Gastrocnemius medialis (tissue), 4 donors: ENCODE measurements around the gene PRKAR1A. TPM values are rescaled to one million over a fixed set of nuclear protein-coding genes. Genes with fewer than 3 reads are reported as not detected.
"Not testable (repeated sequence)": the region's sequence is repeated elsewhere in the genome, so short reads cannot be mapped to it uniquely, and the experiment has no call there.

ENCODE experiments used
- ATAC-seq, 2 donors: fragments of 150-250 bp; one replicate each; pipeline ENCODE4 v1.9.1; 2016
- DNase-seq, 2 donors: peaks; one replicate each; pipeline ENCODE4 v3.0.0-alpha.2; 2019
- H3K27ac ChIP-seq, 4 donors: fragments of 200-600 bp; sonication (generic); 1 replicate in 1 of 4; 2 replicates in 3 of 4; pipeline ENCODE4 v1.5.1; 2016 to 2018; ENCODE audit warnings: mild to moderate bottlenecking in 2 of 4, moderate library complexity in 1 of 4
- H3K27me3 ChIP-seq, 3 donors: fragments of 200-600 bp; sonication (generic) in 2 of 3; 1 replicate in 1 of 3; 2 replicates in 2 of 3; pipeline versions ENCODE4 v1.5.1 to v1.6.0; 2016 to 2019; ENCODE audit warnings: mild to moderate bottlenecking in 1 of 3, moderate library complexity in 1 of 3
- H3K36me3 ChIP-seq, 2 donors: fragments of 200-600 bp; sonication (generic) in 1 of 2; one replicate each; pipeline ENCODE4 v1.5.1; 2017 to 2018
- H3K4me1 ChIP-seq, 2 donors: fragments of 200-600 bp; sonication (generic) in 1 of 2; one replicate each; pipeline ENCODE4 v1.5.1; 2016 to 2017; ENCODE audit warnings: mild to moderate bottlenecking in 2 of 2
- H3K4me3 ChIP-seq, 4 donors: fragments of 200-600 bp; sonication (generic) in 3 of 4; 1 replicate in 1 of 4; 2 replicates in 3 of 4; pipeline ENCODE4 v1.5.1; 2016 to 2019; ENCODE audit warnings: mild to moderate bottlenecking in 2 of 4
- H3K9me3 ChIP-seq, 3 donors: fragments of 200-600 bp; sonication (generic) in 2 of 3; 1 replicate in 1 of 3; 2 replicates in 2 of 3; pipeline ENCODE4 v1.5.1; 2016 to 2019
- POLR2A ChIP-seq, 2 donors: fragments of 450-650 bp; IDR thresholded peaks; one replicate each; pipeline ENCODE4 v1.6.1; 2017; ENCODE audit warnings: antibody characterized with exemption in 2 of 2, mild to moderate bottlenecking in 2 of 2, moderate library complexity in 2 of 2
- in situ Hi-C, 4 donors: fragments of 200-750 bp; cut with MboI; loops; one replicate each; pipeline versions ENCODE4 v1.15.0 to v1.8.0; 2017; ENCODE audit warnings: low sequenced_read_pairs in 4 of 4
- intact Hi-C: fragments of 100-400 bp; cut with DNase I; formaldehyde crosslinking; loops from one replicate; pipeline ENCODE4 v1.15.1; 2023; ENCODE audit warnings: low total_unique reads
- total RNA-seq, 4 donors: library from RNA; depleted of rRNA; stranded (reverse); fragments of >200 nt; gene quantifications; one replicate each; pipeline versions ENCODE4 v1.1.0 to v1.2.3, GENCODE V29; 2016
- TF ChIP-seq, protein P1 (sequence below), 5 experiments: fragments of 450-650 bp in 3 of 5; fragments of 200-600 bp in 2 of 5; sonication (generic) in 2 of 5; IDR thresholded peaks in 4 of 5; conservative IDR thresholded peaks in 1 of 5; 1 replicate in 4 of 5; 2 replicates in 1 of 5; pipeline ENCODE4 v1.5.1; 2016 to 2019; ENCODE audit warnings: antibody characterized with exemption in 5 of 5, mild to moderate bottlenecking in 3 of 5, moderate library complexity in 3 of 5

The PRKAR1A gene
- total RNA-seq, 4 donors from 2014 or later, result 271 to 656 (median 557) TPM

DNA sequence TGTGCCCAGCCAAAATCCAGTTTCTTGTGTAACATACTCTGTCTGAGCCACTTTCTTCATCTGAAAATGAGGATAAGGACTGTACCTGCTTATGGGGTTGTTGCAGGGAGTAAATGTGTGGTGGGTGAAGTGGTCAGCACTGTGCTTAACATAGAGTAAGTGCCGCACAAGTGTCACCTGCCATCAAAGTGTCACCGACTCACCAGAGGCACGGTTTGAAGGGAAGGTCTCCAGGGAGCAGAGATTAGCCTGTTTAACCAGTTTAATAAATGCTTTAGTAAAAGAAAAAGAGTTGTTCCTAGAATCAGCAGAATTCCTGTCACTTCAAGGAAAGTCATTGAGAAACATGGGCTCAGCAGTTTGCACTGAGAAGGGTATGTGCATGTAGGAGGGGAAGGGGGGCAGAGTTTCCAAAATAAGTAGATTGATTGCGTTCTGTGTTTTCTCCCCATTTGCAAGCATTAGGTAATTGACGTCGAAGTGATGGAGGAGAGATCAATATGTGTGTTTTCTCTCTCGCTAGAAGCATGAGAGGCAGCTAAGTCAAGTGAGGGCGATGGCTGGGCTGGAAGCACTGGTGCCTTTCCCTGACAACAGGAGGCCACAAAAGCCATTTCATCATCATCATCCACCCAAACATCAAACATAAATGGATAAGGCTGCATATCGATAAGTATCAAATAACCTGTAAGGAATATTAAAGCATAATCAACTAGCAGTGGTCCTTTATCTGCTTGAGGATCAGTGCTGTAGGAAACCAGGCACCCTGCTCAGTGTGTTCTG, 69.8 kb downstream of the PRKAR1A start:
- no peak overlapping the region for H3K4me3 ChIP-seq
- ATAC-seq (no peak), DNase-seq (no peak)
- H3K27me3 ChIP-seq, result no peaks in the 10 kb centered on the region
- H3K27ac ChIP-seq, result no peak overlapping the region
- H3K4me1 ChIP-seq, result peaks cover 0 to 12% of the 10 kb centered on the region in 2 donors
- H3K9me3 ChIP-seq, result no peaks in the 10 kb centered on the region
- intact Hi-C loops (no loop called here), in situ Hi-C loops (no loop called here)
- TF ChIP-seq, protein P1, sequence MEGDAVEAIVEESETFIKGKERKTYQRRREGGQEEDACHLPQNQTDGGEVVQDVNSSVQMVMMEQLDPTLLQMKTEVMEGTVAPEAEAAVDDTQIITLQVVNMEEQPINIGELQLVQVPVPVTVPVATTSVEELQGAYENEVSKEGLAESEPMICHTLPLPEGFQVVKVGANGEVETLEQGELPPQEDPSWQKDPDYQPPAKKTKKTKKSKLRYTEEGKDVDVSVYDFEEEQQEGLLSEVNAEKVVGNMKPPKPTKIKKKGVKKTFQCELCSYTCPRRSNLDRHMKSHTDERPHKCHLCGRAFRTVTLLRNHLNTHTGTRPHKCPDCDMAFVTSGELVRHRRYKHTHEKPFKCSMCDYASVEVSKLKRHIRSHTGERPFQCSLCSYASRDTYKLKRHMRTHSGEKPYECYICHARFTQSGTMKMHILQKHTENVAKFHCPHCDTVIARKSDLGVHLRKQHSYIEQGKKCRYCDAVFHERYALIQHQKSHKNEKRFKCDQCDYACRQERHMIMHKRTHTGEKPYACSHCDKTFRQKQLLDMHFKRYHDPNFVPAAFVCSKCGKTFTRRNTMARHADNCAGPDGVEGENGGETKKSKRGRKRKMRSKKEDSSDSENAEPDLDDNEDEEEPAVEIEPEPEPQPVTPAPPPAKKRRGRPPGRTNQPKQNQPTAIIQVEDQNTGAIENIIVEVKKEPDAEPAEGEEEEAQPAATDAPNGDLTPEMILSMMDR (IDR thresholded peaks at IDR 0.05 in 4 of 5, conservative IDR thresholded peaks at IDR 0.05 in 1 of 5), result no peak
- TF ChIP-seq POLR2A (IDR thresholded peaks at IDR 0.05), result no peak
- H3K36me3 ChIP-seq, result no peaks in the 10 kb centered on the region

DNA sequence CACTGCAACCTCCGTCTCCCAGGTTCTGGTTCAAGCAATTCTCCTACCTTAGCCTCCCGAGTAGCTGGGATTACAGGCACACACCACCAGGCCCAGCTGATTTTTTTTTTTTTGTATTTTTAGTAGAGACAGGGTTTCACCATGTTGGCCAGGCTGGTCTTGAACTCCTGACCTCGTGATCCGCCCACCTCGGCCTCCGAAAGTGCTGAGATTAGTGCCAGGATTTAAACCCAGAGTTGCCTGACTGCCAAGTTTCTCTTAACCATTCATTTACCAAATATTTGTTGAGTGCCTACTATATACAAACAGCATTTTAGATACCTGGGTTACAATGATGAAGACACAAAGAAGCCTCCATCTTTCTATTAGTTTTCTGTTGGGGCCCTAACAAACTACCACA, 70.6 kb downstream of the PRKAR1A start:
- ATAC-seq, H3K4me3 ChIP-seq, H3K27ac ChIP-seq, intact Hi-C loops, DNase-seq, in situ Hi-C loops, H3K36me3 ChIP-seq, H3K27me3 ChIP-seq, H3K9me3 ChIP-seq: not testable (repeated sequence)
- H3K4me1 ChIP-seq, result peaks cover 0 to 11% of the 10 kb centered on the region in 2 donors

DNA sequence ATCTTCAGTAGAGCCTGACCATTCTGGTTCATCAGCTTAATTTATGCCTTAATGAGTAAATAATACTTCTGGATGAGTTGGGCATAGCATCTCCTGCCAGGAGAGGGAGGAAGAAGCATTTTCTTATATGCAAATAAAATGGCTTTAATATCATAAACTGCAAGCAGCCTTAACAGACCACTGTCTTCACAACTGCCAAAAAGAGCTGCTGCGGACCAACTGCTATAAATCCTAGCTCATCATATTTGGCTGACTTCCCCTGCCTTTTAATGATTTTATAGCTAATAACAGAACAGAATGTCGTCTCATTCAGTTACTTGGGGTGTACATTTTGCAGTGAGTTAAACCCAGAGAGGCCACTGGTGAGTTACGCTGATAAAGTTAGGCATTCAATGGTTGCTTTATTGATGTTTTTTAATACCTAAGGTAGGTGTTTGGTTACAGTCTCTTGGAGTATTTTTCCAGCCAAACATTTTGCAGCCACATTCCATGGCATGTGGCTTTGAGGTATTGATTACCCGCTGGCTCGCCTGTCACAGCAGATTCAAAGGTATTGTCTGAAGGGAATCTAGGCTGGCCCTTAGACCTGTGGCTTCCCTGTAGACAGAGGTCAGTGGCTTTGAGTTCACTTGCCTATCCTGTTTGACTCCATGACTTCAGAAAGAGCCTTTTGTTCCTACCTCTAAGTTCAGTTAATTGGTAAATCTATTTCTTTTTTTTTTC, 72.5 kb downstream of the PRKAR1A start:
- in situ Hi-C loops, result no loop called here
- no peak overlapping the region for H3K4me3 ChIP-seq
- H3K36me3 ChIP-seq, result no peaks in the 10 kb centered on the region
- TF ChIP-seq POLR2A (IDR thresholded peaks at IDR 0.05), result no peak
- TF ChIP-seq, protein P1 (IDR thresholded peaks at IDR 0.05 in 4 of 5, conservative IDR thresholded peaks at IDR 0.05 in 1 of 5), result no peak
- H3K4me1 ChIP-seq, result peaks cover 0 to 3% of the 10 kb centered on the region in 2 donors
- no peak for DNase-seq
- ATAC-seq, result no peak
- H3K27ac ChIP-seq, result no peak overlapping the region
- H3K9me3 ChIP-seq, result no peaks in the 10 kb centered on the region
- H3K27me3 ChIP-seq, result no peaks in the 10 kb centered on the region
- intact Hi-C loops, result no loop called here

DNA sequence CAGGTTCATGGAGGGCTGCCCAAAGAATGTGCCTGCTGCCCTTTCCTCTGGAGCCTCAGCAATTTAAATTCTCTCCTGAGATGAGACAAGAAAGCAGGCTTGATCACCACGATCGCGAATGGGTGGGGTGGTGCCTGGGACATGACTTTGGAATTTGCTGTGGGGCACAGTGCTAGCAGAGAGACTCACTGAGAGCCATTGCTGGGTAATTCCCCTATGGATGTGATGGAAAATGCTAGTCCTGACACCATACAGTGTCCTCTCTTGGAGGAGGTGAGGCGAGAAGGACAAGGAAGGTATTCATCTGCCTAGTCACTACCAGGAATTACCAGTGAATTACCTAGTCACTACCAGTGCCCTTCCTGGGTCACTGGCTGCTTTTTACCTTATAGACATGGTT, 73.4 kb downstream of the PRKAR1A start:
- intact Hi-C loops, result no loop called here
- DNase-seq (no peak), ATAC-seq (no peak)
- in situ Hi-C loops, result no loop called here
- Histone ChIP-seq H3K36me3 (no peaks in the 10 kb centered on the region), H3K27ac (no peak overlapping the region), H3K4me1 (no peaks in the 10 kb centered on the region), H3K27me3 (no peaks in the 10 kb centered on the region), H3K4me3 (no peak overlapping the region), H3K9me3 (no peaks in the 10 kb centered on the region)
- TF ChIP-seq, protein P1 (IDR thresholded peaks at IDR 0.05 in 4 of 5, conservative IDR thresholded peaks at IDR 0.05 in 1 of 5), result no peak
- TF ChIP-seq POLR2A (IDR thresholded peaks at IDR 0.05), result no peak

DNA sequence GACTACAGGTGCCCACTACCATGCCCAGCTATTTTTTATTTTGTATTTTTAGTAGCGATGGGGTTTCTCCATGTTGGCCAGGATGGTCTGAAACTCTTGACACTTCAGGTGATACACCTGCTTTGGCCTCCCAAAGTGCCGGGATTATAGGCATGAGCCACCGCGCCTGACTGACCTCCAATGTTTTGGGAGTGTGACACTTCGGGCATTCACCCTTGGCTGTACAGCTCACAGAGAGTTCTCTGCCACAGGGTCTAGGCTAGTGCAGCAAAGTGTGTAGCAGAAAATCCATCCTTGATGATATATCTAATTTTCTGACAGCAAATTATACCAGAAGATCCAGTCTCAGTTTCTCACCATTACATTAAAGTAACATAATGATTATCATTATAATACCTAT, 74.8 kb downstream of the PRKAR1A start:
- intact Hi-C loops (no loop called here), in situ Hi-C loops (no loop called here)
- no peaks in the 10 kb centered on the region for H3K4me1 ChIP-seq
- no peaks in the 10 kb centered on the region for H3K9me3 ChIP-seq
- no peak for ATAC-seq
- no peaks in the 10 kb centered on the region for H3K27me3 ChIP-seq
- no peak for DNase-seq
- TF ChIP-seq, protein P1 (IDR thresholded peaks at IDR 0.05 in 4 of 5, conservative IDR thresholded peaks at IDR 0.05 in 1 of 5), result no peak
- no peak for TF ChIP-seq POLR2A (IDR thresholded peaks at IDR 0.05)
- H3K4me3 ChIP-seq, result no peak overlapping the region
- H3K27ac ChIP-seq, result no peak overlapping the region
- no peaks in the 10 kb centered on the region for H3K36me3 ChIP-seq
